Activated CD4-positive, alpha-beta T cell treated with anti-CD3 and anti-CD28 coated beads for 24 hours (primary cell): ENCODE measurements around the gene ATG7.
"Not testable (repeated sequence)": the region's sequence is repeated elsewhere in the genome, so short reads cannot be mapped to it uniquely, and the experiment has no call there.

Source experiments
- DNase-seq, 2 donors: peaks; one replicate each; pipeline ENCODE4 v3.0.0-alpha.2; 2020; ENCODE audit warnings: low read depth in 2 of 2

ATG7 gene

GRCh38 chr3:11300970-11301369 lies 28.8 kb downstream of the ATG7 start:
- no peak for DNase-seq

GRCh38 chr3:11302444-11302843 lies 30.2 kb downstream of the ATG7 start:
- DNase-seq, result no peak

GRCh38 chr3:11304175-11304574 lies 32.0 kb downstream of the ATG7 start:
- no peak for DNase-seq

GRCh38 chr3:11305509-11305908 lies 33.3 kb downstream of the ATG7 start:
- no peak for DNase-seq

DNA sequence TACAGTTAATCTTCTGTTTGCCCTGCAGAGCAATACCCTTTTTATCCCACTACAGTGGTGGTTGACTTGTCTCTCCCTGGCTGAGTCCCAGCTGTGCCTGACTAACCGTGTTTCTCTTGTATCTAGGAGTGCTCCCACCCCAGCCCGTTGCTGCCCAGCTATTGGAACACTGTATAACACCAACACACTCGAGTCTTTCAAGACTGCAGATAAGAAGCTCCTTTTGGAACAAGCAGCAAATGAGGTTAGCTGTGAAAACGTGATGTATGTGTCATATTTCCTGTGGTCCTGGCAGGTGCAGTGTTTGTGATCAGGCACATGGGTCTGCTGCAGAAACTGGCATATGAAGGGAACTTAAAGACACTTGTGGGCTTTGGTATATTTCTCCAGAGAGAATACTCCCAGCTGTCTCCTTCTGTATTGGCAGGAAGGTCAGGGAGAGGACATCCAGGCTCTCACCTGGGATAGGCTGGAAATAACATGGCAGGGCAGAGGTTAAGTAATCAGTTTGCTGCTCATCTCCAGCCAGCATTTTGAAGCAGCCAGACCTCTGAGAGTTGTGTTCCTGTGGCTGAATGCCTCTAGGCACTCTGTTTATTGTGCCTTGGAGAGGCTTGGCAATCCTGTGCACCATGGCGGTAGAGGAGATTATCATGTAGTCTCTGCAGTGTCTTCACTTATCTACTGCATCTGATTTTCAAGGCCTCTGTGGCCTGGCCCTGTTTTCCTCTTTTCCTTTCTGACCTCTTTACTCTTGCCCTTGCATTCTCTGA lies 34.8 kb downstream of the ATG7 start:
- DNase-seq, result peak in 1 of 2 donors; percentile 15

DNA sequence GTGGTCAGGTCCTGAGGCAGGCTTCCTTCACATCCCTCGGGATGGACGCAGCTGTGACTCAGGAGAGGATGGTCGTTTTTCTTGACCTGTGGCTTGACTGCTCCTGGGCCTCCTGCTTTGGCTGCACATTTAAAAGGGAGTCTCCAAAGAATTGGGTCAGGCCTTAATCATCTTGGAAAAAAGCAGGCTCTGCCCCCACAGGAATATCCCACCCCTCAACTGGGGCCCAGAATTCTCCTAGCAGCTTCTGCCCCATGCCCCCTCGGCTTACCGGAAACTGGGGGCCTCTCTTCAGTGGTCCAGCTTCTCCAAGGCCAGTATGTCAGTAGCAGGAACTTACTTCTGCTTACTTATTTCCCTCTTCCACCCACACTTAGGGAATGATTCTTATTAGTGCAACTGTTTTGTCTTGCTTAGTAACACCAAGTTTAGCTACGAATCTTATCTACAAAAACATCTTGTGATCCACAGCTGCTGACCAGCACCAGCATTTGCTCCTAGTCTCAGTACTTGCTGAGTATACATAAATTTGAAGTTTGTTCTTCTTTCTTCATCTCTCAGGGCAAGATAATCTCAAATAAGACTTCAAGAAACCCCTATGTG lies 35.7 kb downstream of the ATG7 start:
- DNase-seq, result no peak

DNA sequence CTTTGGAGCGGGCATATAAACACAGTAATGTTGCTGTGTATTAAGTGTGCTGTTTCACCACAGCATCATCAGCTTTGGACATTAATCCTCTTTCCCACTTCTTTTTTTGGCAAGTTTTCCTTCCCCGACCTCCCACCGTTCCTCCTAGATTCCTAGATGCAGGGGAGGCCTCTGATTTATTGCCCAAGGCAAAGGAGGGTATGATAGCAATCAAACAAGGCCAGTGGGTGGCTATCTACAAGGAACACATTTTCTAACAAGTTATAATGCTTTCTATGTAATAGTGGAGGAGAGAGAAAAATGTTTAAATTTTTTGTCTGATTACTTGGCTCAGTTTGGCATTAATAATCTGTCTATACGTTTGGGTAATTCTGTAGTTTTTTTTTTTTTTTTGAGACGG lies 38.1 kb downstream of the ATG7 start:
- DNase-seq, result no peak

GRCh38 chr3:11312166-11312565 lies 40.0 kb downstream of the ATG7 start:
- DNase-seq, result no peak

GRCh38 chr3:11317300-11317699 lies 45.1 kb downstream of the ATG7 start:
- DNase-seq, result no peak

GRCh38 chr3:11322931-11323330 lies 50.7 kb downstream of the ATG7 start:
- DNase-seq, result no peak

GRCh38 chr3:11323813-11324212 lies 51.6 kb downstream of the ATG7 start:
- no peak for DNase-seq

DNA sequence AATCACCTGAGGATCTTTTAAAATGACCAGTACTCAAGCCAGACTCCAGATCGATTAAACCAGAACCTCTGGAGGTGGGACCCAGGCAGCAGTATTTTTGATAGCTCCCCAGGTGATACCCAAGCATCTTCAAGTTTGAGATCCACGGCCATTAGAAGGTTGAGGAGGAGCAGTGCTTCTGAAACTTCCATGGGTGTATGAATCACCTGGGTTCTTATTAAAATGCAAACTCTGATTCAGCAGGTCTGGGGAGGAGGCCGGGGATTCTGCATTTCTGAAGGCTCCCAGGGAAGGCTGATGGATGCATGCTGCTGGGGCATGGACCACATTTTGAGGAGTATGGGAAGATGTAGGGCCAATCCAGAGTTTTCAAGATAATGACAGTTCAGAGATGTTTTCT lies 55.4 kb downstream of the ATG7 start:
- no peak for DNase-seq

- no peak for DNase-seq
These were observed 56.2 kb downstream of the ATG7 start for GRCh38 chr3:11328196-11328945.

DNA sequence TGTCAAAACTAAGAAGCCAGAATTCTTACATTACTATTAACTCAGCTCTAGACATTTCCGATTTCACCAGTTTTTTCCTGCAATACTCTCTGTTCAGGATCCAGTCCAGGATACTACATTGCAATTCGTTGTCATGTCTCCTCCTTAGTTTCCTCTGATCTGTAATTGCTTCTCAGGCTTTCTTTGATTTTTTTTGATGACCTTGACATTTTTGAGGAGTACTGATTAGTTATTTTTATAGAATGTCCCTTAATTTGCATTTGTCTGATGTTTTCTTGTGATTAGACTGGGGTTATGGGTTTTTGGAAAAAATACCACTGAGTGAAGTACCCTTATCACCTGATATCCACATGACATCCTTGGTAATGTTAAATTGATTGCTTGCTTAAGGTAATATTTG lies 57.6 kb downstream of the ATG7 start:
- no peak for DNase-seq

GRCh38 chr3:11331101-11331500 lies 58.9 kb downstream of the ATG7 start:
- DNase-seq, result no peak

DNA sequence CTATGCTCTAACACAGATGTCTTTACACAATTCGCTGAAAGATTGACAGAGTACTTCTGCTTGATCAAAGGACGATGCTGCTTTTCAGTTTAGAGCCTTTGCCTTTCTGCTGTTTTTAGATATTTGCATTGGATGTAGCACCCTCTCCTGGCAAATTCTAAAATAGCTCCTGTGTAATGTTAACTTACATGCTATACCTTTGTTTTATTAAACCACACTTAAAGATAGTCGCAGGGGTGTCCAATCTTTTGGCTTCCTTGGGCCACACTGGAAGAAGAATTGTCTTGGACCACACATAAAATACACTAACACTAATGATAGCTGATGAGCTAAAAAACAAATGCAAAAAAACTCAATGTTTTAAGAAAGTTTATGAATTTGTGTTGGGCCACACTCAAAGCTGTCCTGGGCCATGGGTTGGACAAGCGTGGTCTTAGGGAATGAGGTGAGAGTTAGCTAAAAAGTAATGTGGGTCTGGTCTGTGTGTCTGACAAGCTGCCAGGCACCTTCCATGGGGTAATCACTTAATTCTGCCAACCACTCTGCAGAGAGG lies 62.9 kb downstream of the ATG7 start:
- peak in 1 of 2 donors; percentile 24 for DNase-seq

DNA sequence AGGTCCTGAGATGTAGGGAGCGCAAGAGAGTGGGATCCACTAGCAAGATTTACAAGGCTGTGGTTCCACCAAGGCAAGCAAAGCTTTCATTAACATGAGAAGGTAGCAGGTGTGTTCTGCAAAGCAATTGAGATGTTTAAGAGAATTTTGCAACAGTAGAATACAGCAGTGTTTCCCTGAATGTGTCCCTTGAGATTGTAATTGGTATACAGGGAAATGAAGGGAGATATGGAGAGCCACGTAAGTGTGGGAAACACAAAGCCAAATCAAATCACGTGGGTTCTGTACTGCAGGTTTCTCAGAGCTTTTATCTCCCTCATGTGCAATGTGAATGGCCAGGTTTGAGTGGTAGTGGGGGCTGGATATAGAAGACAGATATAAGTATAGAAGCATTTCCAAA lies 67.3 kb downstream of the ATG7 start:
- no peak for DNase-seq

DNA sequence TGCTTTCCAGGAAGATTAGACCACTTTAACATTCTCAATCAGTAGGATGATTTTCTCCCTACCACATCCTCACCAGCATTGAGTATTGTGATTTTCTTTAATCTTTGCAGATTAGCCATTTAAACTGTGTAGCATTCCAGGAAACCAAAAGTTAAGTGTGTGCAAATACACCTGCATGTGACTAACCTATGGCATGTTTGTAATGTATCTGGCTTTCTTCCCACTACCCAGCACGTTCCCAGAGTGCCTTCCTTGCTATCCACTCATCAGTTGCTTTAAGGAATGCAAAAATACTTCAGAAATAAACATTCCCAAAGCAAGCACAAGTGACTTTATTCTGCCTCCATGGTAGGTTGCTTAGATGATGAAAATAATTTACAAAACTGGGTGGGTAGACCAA lies 74.2 kb downstream of the ATG7 start:
- no peak for DNase-seq

GRCh38 chr3:11348877-11349276 lies 76.7 kb downstream of the ATG7 start:
- not testable (repeated sequence) for DNase-seq

DNA sequence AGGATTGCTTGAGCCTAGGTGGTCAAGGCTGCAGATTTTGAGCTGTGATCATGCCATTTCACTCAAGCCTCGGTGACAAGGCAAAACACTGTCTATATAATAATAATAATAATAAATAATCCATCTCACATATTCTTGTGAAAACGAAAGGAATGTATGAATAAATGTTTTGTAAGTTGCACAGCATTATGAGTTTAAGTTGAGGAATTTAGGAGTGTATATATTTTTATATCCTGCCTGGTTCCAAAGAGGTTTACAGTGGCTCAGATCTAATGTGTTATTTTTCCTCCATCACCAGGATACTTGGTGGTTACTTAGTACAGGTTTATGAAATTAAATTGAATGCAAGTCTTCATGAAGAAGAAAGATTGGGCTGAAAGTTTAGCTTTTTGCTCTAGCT lies 77.2 kb downstream of the ATG7 start:
- no peak for DNase-seq

DNA sequence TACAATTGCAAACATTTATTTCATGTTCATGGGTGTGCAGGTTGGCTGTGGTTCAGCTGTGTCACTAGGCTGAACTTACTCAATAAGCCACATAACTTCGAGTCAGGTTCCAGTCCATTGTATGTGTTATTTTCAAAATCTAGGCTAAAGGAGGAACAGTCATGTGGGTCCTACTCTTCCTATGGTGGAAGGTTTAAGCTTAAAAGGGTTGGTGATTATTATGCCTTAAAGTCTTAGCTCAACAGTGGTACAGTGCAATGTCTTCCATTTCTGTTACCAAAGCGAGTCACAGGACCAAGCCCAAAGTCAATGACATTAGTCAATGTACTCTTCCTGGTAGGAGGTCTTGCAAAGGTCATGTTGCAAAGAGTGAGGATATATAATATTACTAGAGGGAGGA lies 78.2 kb downstream of the ATG7 start:
- DNase-seq, result no peak

- DNase-seq, result no peak
These were observed 79.3 kb downstream of the ATG7 start for GRCh38 chr3:11351451-11351850.

DNA sequence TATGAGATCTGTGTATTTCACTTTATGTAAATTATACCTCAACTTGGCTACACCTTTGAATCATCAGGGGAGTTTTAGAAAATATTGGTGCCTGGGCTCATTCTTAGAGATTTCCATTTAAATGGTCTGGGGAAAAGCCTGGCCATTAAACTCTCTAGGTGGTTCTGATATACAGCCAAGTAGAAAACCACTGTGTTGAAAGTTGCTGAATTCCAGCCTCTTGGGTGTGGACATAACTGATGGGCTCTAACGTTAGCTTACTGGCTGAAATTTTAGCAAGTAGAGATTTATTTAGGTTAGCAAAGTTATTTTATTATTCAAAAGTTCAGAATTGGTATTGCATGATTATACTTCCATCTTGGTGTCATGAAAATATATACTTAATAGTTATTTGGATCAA lies 84.1 kb downstream of the ATG7 start:
- DNase-seq, result no peak
